HepG2 (cell line): ENCODE results near the gene SFRP4. TPM values are rescaled to one million over a fixed set of nuclear protein-coding genes. Genes with fewer than 3 reads are reported as not detected.

Experiments used
- AKAP8 ChIP-seq: sonication (generic); formaldehyde crosslinking; IDR thresholded peaks from 2 replicates; pipeline ENCODE4 v1.5.1; 2020; ENCODE audit warnings: mild to moderate bottlenecking, missing genetic modification reagents
- ASH2L ChIP-seq: fragments of 300-600, 200-600 bp; sonication (generic); IDR thresholded peaks from 2 replicates; pipeline ENCODE4 v1.7.0; 2017; ENCODE audit warnings: low read depth, mild to moderate bottlenecking, moderate library complexity, mixed read lengths, low read length; ENCODE audit not compliant: insufficient read length
- ATF7 ChIP-seq, 2 experiments: fragments of 450-650 bp in 1 of 2; sonication (generic) in 1 of 2; formaldehyde crosslinking in 1 of 2; IDR thresholded peaks; 2 replicates each; pipeline versions ENCODE4 v1.4.0 to v1.6.1; 2016 to 2020; ENCODE audit warnings: antibody characterized with exemption in 1 of 2, mild to moderate bottlenecking in 1 of 2, missing genetic modification reagents in 1 of 2
- DNMT3B ChIP-seq: conservative IDR thresholded peaks from 2 replicates; pipeline ENCODE4 v1.6.1; 2016; ENCODE audit warnings: missing biosample characterization, control low read depth
- ELF1 ChIP-seq: sonication (generic); formaldehyde crosslinking; IDR thresholded peaks from 2 replicates; pipeline ENCODE4 v1.4.0; 2020; ENCODE audit warnings: missing genetic modification reagents
- FOXP1 ChIP-seq, 2 experiments: fragments of 450-650 bp in 1 of 2; IDR thresholded peaks; 2 replicates each; pipeline ENCODE4 v1.6.1; 2017 to 2018; ENCODE audit warnings: antibody characterized with exemption in 1 of 2
- MIER2 ChIP-seq: IDR thresholded peaks from 2 replicates; pipeline ENCODE4 v1.6.1; 2016; ENCODE audit warnings: missing biosample characterization, missing genetic modification reagents
- MIXL1 ChIP-seq: IDR thresholded peaks from 2 replicates; pipeline ENCODE4 v1.6.1; 2016
- NR2F6 ChIP-seq, 2 experiments: IDR thresholded peaks; 2 replicates each; pipeline ENCODE4 v1.6.1; 2016; ENCODE audit warnings: antibody characterized with exemption in 1 of 2, mild to moderate bottlenecking in 1 of 2
- RARA ChIP-seq: IDR thresholded peaks from 2 replicates; pipeline ENCODE4 v1.6.1; 2016; ENCODE audit warnings: missing genetic modification reagents, missing compliant biosample characterization
- RBAK ChIP-seq: sonication (generic); formaldehyde crosslinking; IDR thresholded peaks from 2 replicates; pipeline ENCODE4 v1.5.1; 2020; ENCODE audit warnings: mild to moderate bottlenecking, missing genetic modification reagents
- SPEN ChIP-seq: sonication (generic); formaldehyde crosslinking; IDR thresholded peaks from 2 replicates; pipeline ENCODE4 v1.5.1; 2020; ENCODE audit warnings: low read depth, mild to moderate bottlenecking, missing genetic modification reagents
- YY1 ChIP-seq: IDR thresholded peaks from 2 replicates; pipeline ENCODE4 v1.6.1; 2011; ENCODE audit warnings: low read length, low read depth, moderate library complexity, mild to moderate bottlenecking; ENCODE audit not compliant: insufficient read depth, insufficient replicate concordance
- ZKSCAN8 ChIP-seq: IDR thresholded peaks from 2 replicates; pipeline ENCODE4 v1.6.1; 2016; ENCODE audit warnings: borderline replicate concordance, missing genetic modification reagents, missing compliant biosample characterization
- ZSCAN25 ChIP-seq: sonication (generic); formaldehyde crosslinking; IDR thresholded peaks from 2 replicates; pipeline ENCODE4 v1.8.0; 2022; ENCODE audit warnings: mild to moderate bottlenecking, missing genetic modification reagents
- polyA plus RNA-seq, 8 experiments: library from polyadenylated mRNA; depleted of rRNA in 3 of 8; stranded (reverse) in 7 of 8; unstranded in 1 of 8; fragments of >200 nt; fragmentation: Illumina TruSeq in 4 of 8; extraction: Trizol in 4 of 8; gene quantifications; 2 replicates each; pipeline versions ENCODE4 v1.2.1 to v1.2.3, GENCODE V29; 2011 to 2016; ENCODE audit warnings: low read depth in 4 of 8, missing spikeins in 1 of 8, mixed read lengths in 1 of 8; ENCODE audit not compliant: insufficient read depth in 1 of 8
- total RNA-seq, 5 experiments: library from RNA; depleted of rRNA; stranded (reverse); fragments of >200 nt; fragmentation: Illumina TruSeq; extraction: Trizol; gene quantifications; 2 replicates each; pipeline ENCODE4 v1.2.3, GENCODE V29; 2016; ENCODE audit warnings: low read depth in 1 of 5
- TF ChIP-seq, protein P1 (sequence below): sonication (generic); formaldehyde crosslinking; IDR thresholded peaks from 2 replicates; pipeline ENCODE4 v1.8.0; 2022; ENCODE audit warnings: missing genetic modification reagents, mild to moderate bottlenecking, moderate library complexity, borderline replicate concordance
- TF ChIP-seq, protein P2 (sequence below): sonication (generic); formaldehyde crosslinking; IDR thresholded peaks from 2 replicates; pipeline ENCODE4 v1.4.0; 2020; ENCODE audit warnings: missing genetic modification reagents, borderline replicate concordance
- TF ChIP-seq, protein P3 (sequence below): sonication (generic); formaldehyde crosslinking; IDR thresholded peaks from 2 replicates; pipeline ENCODE4 v1.5.0; 2020; ENCODE audit warnings: mild to moderate bottlenecking, missing genetic modification reagents, borderline replicate concordance
- TF ChIP-seq, protein P4 (sequence below): sonication (generic); IDR thresholded peaks from 2 replicates; pipeline ENCODE4 v1.6.1; 2016; ENCODE audit warnings: low read depth, borderline replicate concordance

The SFRP4 gene
- total and polyA plus RNA-seq, 2 of the 13 experiments (the other 11 are each of a cell fraction or from before 2014, with no cell fraction given), result 0.96 to 1.8 TPM

DNA sequence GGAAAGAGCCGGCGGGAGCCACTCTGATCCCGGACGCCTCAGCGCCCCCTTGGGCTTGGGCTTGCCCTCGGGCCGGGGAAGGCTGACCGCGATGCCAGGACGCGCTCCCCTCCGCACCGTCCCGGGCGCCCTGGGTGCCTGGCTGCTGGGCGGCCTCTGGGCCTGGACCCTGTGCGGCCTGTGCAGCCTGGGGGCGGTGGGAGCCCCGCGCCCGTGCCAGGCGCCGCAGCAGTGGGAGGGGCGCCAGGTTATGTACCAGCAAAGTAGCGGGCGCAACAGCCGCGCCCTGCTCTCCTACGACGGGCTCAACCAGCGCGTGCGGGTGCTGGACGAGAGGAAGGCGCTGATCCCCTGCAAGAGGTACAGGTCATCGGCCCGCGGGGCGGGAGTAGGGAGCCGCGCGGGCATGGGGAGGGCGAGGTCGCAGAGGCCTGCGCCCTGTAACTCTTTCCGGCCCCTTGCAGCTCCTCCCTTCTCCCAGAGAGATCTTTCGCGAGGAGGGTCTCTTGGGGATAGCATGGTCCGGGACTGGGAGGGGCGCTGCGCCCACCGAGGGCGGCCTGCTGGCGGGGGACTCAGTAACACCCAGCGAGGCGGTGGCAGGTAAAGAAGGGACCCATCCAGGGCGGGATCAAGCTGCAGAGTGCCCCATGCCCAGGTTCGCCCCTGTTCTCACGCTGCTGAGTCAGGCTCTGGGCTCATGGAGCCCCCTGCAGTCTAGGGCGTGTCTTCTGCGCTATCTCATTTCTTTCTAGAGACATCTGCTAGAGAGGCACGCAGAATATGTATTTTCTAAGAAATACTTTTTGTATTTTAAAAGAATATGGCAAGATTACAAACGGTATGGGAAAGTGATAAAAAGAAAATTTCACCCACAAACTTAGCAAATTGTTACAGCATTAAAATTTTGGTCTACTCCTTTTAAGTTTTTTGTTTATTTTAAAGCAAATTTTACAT is 4.5 kb upstream of the SFRP4 start (continued):
- TF ChIP-seq, protein P1, sequence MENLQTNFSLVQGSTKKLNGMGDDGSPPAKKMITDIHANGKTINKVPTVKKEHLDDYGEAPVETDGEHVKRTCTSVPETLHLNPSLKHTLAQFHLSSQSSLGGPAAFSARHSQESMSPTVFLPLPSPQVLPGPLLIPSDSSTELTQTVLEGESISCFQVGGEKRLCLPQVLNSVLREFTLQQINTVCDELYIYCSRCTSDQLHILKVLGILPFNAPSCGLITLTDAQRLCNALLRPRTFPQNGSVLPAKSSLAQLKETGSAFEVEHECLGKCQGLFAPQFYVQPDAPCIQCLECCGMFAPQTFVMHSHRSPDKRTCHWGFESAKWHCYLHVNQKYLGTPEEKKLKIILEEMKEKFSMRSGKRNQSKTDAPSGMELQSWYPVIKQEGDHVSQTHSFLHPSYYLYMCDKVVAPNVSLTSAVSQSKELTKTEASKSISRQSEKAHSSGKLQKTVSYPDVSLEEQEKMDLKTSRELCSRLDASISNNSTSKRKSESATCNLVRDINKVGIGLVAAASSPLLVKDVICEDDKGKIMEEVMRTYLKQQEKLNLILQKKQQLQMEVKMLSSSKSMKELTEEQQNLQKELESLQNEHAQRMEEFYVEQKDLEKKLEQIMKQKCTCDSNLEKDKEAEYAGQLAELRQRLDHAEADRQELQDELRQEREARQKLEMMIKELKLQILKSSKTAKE, result no peak
- TF ChIP-seq FOXP1 (IDR thresholded peaks at IDR 0.05) (no peak), FOXP1 (CRISPR knock-in tag; IDR thresholded peaks at IDR 0.05) (no peak), ASH2L (peak; percentile 64), RBAK (CRISPR knock-in tag) (no peak), ZKSCAN8 (CRISPR knock-in tag) (0 out of 2 replicates have a peak, but pooled peaks have one; percentile 41), DNMT3B (CRISPR knock-in tag) (no peak), SPEN (peak; percentile 65), ELF1 (no peak), NR2F6 (IDR thresholded peaks at IDR 0.05) (no peak), NR2F6 (CRISPR knock-in tag; IDR thresholded peaks at IDR 0.05) (no peak; the same call in 1 of the 2 replicates), AKAP8 (CRISPR knock-in tag) (no peak), YY1 (no peak), ZSCAN25 (CRISPR knock-in tag) (peak; percentile 59; the same call in 1 of the 2 replicates), RARA (CRISPR knock-in tag) (peak; percentile 38), ATF7 (IDR thresholded peaks at IDR 0.05) (no peak), ATF7 (CRISPR knock-in tag; IDR thresholded peaks at IDR 0.05) (peak; percentile 81), MIXL1 (no peak), MIER2 (CRISPR knock-in tag) (no peak)
- TF ChIP-seq, protein P2, sequence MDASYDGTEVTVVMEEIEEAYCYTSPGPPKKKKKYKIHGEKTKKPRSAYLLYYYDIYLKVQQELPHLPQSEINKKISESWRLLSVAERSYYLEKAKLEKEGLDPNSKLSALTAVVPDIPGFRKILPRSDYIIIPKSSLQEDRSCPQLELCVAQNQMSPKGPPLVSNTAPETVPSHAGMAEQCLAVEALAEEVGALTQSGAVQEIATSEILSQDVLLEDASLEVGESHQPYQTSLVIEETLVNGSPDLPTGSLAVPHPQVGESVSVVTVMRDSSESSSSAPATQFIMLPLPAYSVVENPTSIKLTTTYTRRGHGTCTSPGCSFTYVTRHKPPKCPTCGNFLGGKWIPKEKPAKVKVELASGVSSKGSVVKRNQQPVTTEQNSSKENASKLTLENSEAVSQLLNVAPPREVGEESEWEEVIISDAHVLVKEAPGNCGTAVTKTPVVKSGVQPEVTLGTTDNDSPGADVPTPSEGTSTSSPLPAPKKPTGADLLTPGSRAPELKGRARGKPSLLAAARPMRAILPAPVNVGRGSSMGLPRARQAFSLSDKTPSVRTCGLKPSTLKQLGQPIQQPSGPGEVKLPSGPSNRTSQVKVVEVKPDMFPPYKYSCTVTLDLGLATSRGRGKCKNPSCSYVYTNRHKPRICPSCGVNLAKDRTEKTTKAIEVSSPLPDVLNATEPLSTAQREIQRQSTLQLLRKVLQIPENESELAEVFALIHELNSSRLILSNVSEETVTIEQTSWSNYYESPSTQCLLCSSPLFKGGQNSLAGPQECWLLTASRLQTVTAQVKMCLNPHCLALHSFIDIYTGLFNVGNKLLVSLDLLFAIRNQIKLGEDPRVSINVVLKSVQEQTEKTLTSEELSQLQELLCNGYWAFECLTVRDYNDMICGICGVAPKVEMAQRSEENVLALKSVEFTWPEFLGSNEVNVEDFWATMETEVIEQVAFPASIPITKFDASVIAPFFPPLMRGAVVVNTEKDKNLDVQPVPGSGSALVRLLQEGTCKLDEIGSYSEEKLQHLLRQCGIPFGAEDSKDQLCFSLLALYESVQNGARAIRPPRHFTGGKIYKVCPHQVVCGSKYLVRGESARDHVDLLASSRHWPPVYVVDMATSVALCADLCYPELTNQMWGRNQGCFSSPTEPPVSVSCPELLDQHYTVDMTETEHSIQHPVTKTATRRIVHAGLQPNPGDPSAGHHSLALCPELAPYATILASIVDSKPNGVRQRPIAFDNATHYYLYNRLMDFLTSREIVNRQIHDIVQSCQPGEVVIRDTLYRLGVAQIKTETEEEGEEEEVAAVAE (CRISPR knock-in tag), result no peak
- TF ChIP-seq, protein P3, sequence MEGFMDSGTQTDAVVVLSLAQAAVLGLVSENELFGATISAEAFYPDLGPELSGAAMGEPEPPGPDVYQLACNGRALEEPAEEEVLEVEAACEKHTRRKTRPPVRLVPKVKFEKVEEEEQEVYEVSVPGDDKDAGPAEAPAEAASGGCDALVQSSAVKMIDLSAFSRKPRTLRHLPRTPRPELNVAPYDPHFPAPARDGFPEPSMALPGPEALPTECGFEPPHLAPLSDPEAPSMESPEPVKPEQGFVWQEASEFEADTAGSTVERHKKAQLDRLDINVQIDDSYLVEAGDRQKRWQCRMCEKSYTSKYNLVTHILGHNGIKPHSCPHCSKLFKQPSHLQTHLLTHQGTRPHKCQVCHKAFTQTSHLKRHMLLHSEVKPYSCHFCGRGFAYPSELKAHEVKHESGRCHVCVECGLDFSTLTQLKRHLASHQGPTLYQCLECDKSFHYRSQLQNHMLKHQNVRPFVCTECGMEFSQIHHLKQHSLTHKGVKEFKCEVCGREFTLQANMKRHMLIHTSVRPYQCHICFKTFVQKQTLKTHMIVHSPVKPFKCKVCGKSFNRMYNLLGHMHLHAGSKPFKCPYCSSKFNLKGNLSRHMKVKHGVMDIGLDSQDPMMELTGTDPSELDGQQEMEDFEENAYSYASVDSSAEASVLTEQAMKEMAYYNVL, result 0 out of 2 replicates have a peak, but pooled peaks have one; percentile 25
- TF ChIP-seq, protein P4, sequence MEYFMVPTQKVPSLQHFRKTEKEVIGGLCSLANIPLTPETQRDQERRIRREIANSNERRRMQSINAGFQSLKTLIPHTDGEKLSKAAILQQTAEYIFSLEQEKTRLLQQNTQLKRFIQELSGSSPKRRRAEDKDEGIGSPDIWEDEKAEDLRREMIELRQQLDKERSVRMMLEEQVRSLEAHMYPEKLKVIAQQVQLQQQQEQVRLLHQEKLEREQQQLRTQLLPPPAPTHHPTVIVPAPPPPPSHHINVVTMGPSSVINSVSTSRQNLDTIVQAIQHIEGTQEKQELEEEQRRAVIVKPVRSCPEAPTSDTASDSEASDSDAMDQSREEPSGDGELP, result no peak
